Testis (tissue), 2 donors: ENCODE measurements around the gene RERE.

Source experiments
- POLR2A ChIP-seq: fragments of 450-650 bp; IDR thresholded peaks from one replicate; pipeline ENCODE4 v1.6.1; 2017; ENCODE audit warnings: antibody characterized with exemption, mild to moderate bottlenecking, moderate library complexity
- TF ChIP-seq, protein P1 (sequence below), 3 experiments: fragments of 450-650 bp in 2 of 3; fragments of 200-600 bp in 1 of 3; sonication (generic) in 1 of 3; IDR thresholded peaks; one replicate each; pipeline ENCODE4 v1.5.1; 2016 to 2019; ENCODE audit warnings: antibody characterized with exemption in 3 of 3, mild to moderate bottlenecking in 2 of 3, moderate library complexity in 1 of 3

GRCh38 chr1:8796812-8797211 lies 20.6 kb downstream of the RERE start:
- no peak for TF ChIP-seq POLR2A
- TF ChIP-seq, protein P1, sequence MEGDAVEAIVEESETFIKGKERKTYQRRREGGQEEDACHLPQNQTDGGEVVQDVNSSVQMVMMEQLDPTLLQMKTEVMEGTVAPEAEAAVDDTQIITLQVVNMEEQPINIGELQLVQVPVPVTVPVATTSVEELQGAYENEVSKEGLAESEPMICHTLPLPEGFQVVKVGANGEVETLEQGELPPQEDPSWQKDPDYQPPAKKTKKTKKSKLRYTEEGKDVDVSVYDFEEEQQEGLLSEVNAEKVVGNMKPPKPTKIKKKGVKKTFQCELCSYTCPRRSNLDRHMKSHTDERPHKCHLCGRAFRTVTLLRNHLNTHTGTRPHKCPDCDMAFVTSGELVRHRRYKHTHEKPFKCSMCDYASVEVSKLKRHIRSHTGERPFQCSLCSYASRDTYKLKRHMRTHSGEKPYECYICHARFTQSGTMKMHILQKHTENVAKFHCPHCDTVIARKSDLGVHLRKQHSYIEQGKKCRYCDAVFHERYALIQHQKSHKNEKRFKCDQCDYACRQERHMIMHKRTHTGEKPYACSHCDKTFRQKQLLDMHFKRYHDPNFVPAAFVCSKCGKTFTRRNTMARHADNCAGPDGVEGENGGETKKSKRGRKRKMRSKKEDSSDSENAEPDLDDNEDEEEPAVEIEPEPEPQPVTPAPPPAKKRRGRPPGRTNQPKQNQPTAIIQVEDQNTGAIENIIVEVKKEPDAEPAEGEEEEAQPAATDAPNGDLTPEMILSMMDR (IDR thresholded peaks at IDR 0.05), result no peak
